GM12864 (cell line): Measurements from ENCODE around the gene FSIP1.

Experiments
- DNase-seq: peaks from one replicate; pipeline ENCODE4 v3.0.0-alpha.2; 2011; ENCODE audit warnings: low read depth
- H3K4me3 ChIP-seq: 2 replicates; pipeline ENCODE4 v1.5.1; 2011; ENCODE audit warnings: mild to moderate bottlenecking, low read depth, low read length, control low read depth
- CTCF ChIP-seq: IDR thresholded peaks from 2 replicates; pipeline ENCODE4 v1.5.1; 2011; ENCODE audit warnings: low read depth, mild to moderate bottlenecking, moderate library complexity, low read length, control low read depth, inconsistent platforms; ENCODE audit errors: missing control alignments

Gene FSIP1

DNA sequence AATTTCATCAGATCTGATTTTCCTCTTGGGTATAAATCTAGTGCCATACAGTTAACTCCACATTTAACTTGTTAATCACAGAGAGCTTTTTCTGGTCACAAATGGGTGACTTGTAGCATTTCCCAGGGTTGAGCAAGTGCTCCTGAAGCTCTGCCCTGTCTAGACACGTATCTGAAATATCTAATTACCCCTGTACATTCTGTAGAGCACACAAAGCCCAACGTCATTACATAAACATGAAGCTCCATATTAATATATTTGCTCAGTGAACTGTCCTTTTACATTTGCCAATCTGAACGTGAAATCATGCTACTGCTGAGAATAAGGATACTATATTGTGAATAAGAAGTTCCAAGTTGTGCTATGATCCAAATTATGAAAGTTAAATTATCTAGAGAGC lies 152.7 kb downstream of the FSIP1 start:
- no peak overlapping the region for H3K4me3 ChIP-seq
- TF ChIP-seq CTCF, result no peak
- no peak for DNase-seq

DNA sequence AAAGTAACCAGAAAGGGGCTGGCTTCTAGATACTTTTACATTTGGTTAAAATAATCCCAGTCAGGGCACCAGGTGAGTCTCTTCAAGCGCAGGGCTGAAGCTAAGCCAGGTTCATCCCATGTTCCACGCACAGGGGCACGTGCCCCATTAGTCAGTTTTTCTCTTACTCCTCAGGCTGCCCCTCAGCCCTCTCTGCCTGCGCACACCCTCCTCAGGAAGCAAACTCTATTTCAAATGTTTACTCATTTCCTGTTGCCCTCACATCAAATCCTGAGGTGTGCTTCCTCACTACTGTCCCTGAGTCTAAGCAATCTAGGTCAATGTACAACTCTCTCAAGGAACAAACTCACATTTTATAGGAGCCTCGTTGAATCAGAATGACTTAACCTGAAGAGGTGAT lies 153.3 kb downstream of the FSIP1 start:
- no peak for DNase-seq
- no peak overlapping the region for H3K4me3 ChIP-seq
- TF ChIP-seq CTCF, result no peak

GRCh38 chr15:39628546-39629257 lies 153.9 kb downstream of the FSIP1 start:
- no peak for DNase-seq
- no peak overlapping the region for H3K4me3 ChIP-seq
- no peak for TF ChIP-seq CTCF

- no peak overlapping the region for H3K4me3 ChIP-seq
- no peak for TF ChIP-seq CTCF
- no peak for DNase-seq
Measured at GRCh38 chr15:39628144-39628508, 154.5 kb downstream of the FSIP1 start.

- TF ChIP-seq CTCF, result no peak
- no peak for DNase-seq
- H3K4me3 ChIP-seq, result no peak overlapping the region
Measured at GRCh38 chr15:39627451-39628143, 155.0 kb downstream of the FSIP1 start.

DNA sequence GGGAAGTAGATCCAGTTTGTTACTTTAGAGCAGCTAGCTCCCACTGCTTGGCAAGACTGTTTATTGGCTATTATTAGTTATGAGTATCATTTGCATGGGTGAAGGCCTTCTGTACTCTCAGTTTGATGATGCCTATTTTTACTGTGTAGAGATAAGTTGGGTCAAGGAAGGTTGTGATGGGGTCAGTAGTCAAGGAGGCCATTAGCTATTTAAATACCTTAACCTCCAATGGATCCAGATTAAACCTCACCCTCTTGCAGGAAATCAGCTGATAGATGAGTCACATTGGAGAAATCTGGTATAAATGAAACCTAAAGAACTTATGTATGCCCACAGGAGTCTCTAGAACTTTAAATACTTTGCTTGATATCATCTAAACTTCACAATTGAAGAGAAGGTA lies 156.8 kb downstream of the FSIP1 start:
- TF ChIP-seq CTCF, result no peak
- no peak for DNase-seq

DNA sequence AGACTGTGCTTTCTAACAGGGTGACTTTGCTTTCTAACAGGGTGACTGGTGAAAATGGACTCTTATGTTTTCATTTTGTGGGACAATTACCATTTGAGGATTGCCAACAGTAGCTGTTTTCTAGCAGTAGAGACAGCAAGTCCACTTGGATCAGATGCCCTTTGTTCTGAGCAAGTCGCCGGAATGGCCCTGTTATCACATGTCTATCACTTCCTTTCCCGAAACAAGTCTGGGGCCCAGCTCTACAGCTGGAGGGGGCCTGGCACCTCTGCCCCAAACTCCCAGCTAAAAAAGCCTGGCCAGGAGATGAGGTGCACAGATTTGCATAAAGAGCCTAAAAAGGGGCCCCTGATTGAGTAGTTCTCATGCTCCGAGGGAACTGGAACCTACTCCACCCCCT lies 157.2 kb downstream of the FSIP1 start:
- H3K4me3 ChIP-seq, result no peak overlapping the region
- DNase-seq, result no peak
- no peak for TF ChIP-seq CTCF

More for the DNA sequence above, 156.8 kb downstream of the FSIP1 start:
- no peak overlapping the region for H3K4me3 ChIP-seq
